HG03280 (cell line): Measurements from ENCODE around the gene CD300LG.
"Not testable (repeated sequence)": the region's sequence is repeated elsewhere in the genome, so short reads cannot be mapped to it uniquely, and the experiment has no call there.

Experiments used
- ATAC-seq: cut with Tn5 transposase; IDR thresholded peaks from one replicate; pipeline ENCODE4 v1.9.1; 2021; ENCODE audit warnings: mild to moderate bottlenecking, moderate library complexity; ENCODE audit not compliant: unreplicated experiment

The CD300LG gene

GRCh38 chr17:43823350-43824084, 23.5 kb upstream of the CD300LG start:
- no peak for ATAC-seq

GRCh38 chr17:43825567-43825966, 21.4 kb upstream of the CD300LG start:
- no peak for ATAC-seq

GRCh38 chr17:43826206-43826605, 20.8 kb upstream of the CD300LG start:
- no peak for ATAC-seq

- no peak for ATAC-seq
Observed at GRCh38 chr17:43827596-43827995, 19.4 kb upstream of the CD300LG start.

- ATAC-seq: no peak
Observed at GRCh38 chr17:43829738-43830137, 17.2 kb upstream of the CD300LG start.

GRCh38 chr17:43830510-43831140, 16.4 kb upstream of the CD300LG start:
- no peak for ATAC-seq

GRCh38 chr17:43831633-43832032, 15.3 kb upstream of the CD300LG start:
- no peak for ATAC-seq

- ATAC-seq: no peak
Observed at GRCh38 chr17:43832168-43832975, 14.6 kb upstream of the CD300LG start.

GRCh38 chr17:43832976-43833829, 13.8 kb upstream of the CD300LG start, which contains the start of gene MPP3:
TSS of gene MPP3 (minus strand) at chr17:43833146. CDS start at chr17:43831906, 1,240 bp downstream.
- no peak for ATAC-seq

- ATAC-seq: no peak
Observed at GRCh38 chr17:43834106-43834505, 12.9 kb upstream of the CD300LG start.

- no peak for ATAC-seq
Observed at GRCh38 chr17:43839670-43840108, 7.3 kb upstream of the CD300LG start.

- ATAC-seq: no peak
Observed at GRCh38 chr17:43840814-43841213, 6.2 kb upstream of the CD300LG start.

GRCh38 chr17:43841282-43841681, 5.7 kb upstream of the CD300LG start:
- no peak for ATAC-seq

GRCh38 chr17:43842091-43842974, 4.6 kb upstream of the CD300LG start:
- not testable (repeated sequence) for ATAC-seq

GRCh38 chr17:43842975-43843325, 4.0 kb upstream of the CD300LG start:
- no peak for ATAC-seq

GRCh38 chr17:43844241-43844640, 2.7 kb upstream of the CD300LG start:
- no peak for ATAC-seq

GRCh38 chr17:43845766-43846165, 1.2 kb upstream of the CD300LG start:
- no peak for ATAC-seq

GRCh38 chr17:43846221-43846712, 709 bp upstream of the CD300LG start:
- ATAC-seq: peak; percentile 74

- no peak for ATAC-seq
Observed at GRCh38 chr17:43848601-43849000, 1.6 kb downstream of the CD300LG start.

GRCh38 chr17:43849116-43849515, 2.1 kb downstream of the CD300LG start:
- no peak for ATAC-seq
